Measurements from ENCODE around the gene BRSK2. TPM values are rescaled to one million over a fixed set of nuclear protein-coding genes. Genes with fewer than 3 reads are reported as not detected.
"Not testable (repeated sequence)": the region's sequence is repeated elsewhere in the genome, so short reads cannot be mapped to it uniquely, and the experiment has no call there.

The BRSK2 gene
- total RNA-seq, 1 donor = 0.36 TPM

DNA sequence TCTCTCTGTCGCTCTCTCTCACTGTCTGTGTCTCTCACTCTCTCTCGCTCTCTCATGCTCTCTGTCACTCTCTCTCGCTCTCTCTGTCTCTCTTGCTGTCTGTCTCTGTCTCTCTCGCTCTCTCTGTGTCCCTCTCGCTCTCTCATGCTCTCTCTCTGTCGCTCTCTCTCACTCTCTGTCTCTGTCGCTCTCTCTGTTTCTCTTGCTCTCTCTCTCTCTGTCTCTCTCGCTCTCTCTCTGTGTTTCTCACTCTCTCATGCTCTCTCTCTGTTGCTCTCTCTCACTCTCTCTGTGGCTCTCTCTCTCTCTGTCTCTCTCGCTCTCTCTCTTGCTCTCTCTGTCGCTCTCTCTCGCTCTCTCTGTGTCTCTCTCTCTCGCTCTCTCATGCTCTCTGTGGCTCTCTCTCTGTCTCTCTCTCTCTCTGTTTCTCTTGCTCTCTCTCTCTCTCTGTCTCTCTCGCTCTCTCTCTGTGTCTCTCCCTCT is 33.2 kb upstream of the BRSK2 start:
- H3K4me3 ChIP-seq (ENCODE audit: low read depth, low read length) = no peak overlapping the region
- TF ChIP-seq, protein P1, sequence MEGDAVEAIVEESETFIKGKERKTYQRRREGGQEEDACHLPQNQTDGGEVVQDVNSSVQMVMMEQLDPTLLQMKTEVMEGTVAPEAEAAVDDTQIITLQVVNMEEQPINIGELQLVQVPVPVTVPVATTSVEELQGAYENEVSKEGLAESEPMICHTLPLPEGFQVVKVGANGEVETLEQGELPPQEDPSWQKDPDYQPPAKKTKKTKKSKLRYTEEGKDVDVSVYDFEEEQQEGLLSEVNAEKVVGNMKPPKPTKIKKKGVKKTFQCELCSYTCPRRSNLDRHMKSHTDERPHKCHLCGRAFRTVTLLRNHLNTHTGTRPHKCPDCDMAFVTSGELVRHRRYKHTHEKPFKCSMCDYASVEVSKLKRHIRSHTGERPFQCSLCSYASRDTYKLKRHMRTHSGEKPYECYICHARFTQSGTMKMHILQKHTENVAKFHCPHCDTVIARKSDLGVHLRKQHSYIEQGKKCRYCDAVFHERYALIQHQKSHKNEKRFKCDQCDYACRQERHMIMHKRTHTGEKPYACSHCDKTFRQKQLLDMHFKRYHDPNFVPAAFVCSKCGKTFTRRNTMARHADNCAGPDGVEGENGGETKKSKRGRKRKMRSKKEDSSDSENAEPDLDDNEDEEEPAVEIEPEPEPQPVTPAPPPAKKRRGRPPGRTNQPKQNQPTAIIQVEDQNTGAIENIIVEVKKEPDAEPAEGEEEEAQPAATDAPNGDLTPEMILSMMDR (IDR thresholded peaks at IDR 0.05; ENCODE audit: insufficient read depth, low read length) = no peak
- DNase-seq (ENCODE audit: low read depth) = no peak

DNA sequence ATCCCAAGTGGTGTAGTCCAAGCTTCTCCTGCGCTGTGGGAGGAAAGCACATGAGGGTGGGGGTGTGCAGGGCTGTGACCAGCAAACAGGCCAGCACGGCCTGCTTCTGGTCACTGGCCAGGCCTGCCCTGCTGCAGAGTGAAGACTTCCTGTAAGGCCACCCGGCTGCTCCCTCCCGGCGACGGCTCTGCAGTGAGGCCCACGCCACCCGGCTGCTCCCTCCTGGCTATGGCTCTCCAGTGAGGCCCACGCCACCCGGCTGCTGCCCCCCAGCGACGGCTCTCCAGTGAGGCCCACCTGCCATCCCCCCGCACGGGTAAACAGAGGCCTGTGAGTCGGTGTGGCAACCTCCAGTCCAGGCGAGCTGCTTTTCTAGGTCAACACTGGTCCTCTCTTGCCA is 31.4 kb upstream of the BRSK2 start:
- no peak overlapping the region for H3K4me3 ChIP-seq (ENCODE audit: low read depth, low read length)
- DNase-seq (ENCODE audit: low read depth) = peak; percentile 11
- TF ChIP-seq, protein P1 (IDR thresholded peaks at IDR 0.05; ENCODE audit: insufficient read depth, low read length) = no peak

DNA sequence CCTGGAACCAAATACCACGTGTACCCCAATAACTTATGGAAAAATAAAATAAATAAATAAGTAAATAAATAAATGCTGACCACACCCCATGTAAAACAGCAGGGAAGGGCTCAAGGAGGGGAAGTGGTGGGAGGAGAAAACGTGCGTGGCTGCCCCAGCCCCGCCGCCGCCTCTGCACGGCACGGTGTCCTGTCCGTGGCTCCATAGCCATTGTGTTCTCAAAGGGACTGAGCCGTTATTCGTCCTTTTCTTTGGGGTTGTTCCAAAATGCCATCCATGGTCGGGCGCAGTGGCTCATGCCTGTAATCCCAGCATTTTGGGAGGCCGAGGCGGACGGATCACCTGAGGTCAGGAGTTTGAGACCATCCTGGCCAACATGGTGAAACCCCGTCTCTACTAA is 30.8 kb upstream of the BRSK2 start:
- DNase-seq (ENCODE audit: low read depth); H3K4me3 ChIP-seq (ENCODE audit: low read depth, low read length): not testable (repeated sequence)

DNA sequence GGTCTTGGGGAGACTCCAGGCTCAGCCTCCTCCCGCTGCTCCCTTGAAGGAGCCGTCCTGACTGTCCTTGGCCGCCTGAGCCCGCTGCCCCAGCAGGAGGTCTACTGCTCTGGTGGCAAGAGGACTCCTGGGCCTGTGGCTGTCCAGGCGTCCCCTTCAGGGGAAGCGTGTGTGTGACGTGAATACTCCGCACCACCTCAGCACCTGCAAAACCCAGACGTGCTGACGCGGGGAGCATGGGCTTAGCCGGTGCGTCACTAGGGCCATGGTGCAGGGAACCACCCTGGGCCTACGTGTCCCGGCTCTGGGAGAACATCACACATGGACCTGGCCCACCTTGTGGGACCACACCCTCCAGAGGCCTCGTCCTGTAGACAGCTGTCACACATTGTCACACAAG is 30.2 kb upstream of the BRSK2 start:
- DNase-seq (ENCODE audit: low read depth) = no peak
- no peak overlapping the region for H3K4me3 ChIP-seq (ENCODE audit: low read depth, low read length)
- TF ChIP-seq, protein P1 (IDR thresholded peaks at IDR 0.05; ENCODE audit: insufficient read depth, low read length) = no peak

DNA sequence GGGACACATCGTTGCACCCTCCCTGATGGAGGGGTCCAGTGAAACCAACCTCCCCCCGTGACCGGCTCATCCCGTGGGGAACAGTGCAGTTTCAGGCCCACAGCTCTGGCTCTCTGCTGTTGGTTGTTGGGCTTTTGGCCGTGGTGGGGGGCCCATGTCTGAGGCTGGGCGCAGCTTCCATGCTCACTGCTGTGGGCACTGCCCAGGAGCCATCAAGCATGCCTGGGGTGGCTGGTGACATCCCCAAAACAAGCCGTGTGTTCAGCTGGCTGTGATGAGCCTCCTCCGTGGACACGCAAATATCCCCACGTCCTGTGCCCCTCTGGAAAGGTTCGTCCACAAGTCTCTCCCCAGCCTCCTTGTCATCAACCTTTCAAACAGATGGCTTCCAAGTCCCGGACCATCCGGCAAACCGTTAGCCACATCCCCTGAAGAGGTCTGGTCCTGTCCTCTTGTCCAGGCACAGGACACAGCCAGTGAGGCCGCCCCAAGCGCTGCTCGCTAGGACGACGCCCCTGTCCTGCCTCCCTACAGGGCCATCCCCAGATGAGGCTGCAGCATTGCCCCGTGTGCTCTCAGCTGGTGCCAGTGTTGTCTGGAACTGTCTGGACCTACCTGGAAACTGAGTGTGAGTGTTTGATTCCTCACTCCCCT is 29.4 kb upstream of the BRSK2 start:
- TF ChIP-seq, protein P1 (IDR thresholded peaks at IDR 0.05; ENCODE audit: insufficient read depth, low read length) = no peak
- no peak for DNase-seq (ENCODE audit: low read depth)
- no peak overlapping the region for H3K4me3 ChIP-seq (ENCODE audit: low read depth, low read length)

DNA sequence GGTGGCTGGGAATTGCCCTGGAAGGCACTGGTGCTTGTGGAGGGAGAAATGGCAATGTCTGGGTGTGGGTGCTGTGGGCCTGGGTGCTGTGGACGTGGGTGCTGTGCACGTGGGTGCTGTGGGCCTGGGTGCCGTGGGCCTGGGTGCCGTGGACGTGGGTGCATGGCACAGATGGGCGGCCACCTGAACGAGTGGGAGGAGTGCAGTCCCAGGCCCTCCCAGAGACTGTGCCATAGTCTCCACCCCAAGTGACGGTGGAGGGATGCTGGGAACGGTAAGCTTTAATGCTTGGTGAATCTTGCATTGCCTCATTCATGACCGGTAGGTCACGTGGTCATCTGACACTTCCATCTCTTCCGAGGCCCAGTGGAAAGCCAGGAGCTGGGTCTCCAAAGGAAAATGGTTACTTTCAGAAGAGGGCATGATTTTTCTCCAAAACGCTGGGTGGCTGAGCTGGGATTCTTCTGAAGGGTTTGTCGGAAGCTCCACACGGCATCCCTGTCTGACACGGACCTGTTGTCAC is 28.8 kb upstream of the BRSK2 start:
- DNase-seq (ENCODE audit: low read depth) = no peak
- TF ChIP-seq, protein P1 (IDR thresholded peaks at IDR 0.05; ENCODE audit: insufficient read depth, low read length) = no peak

DNA sequence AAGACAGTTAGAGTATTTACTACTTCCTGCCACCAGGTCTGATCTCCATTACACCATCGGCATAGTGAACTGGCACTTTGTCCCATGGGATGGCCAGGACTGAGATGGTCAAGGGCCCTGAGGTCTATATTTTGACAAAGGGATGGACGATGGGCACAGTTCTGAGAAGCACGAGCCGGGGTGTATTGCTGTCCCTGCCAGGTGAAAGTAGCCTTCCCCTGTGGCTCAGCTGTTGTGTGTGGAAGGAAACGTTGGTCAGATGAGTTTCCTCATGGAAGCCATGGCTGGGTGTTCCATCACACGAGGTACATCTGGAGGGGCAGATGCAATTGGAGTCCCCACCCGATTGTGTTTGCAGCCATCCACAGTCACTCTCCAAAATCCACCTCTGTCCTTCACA is 27.9 kb upstream of the BRSK2 start:
- H3K4me3 ChIP-seq (ENCODE audit: low read depth, low read length) = no peak overlapping the region
- no peak for DNase-seq (ENCODE audit: low read depth)
- TF ChIP-seq, protein P1 (IDR thresholded peaks at IDR 0.05; ENCODE audit: insufficient read depth, low read length) = no peak

More for the DNA sequence above, 28.8 kb upstream of the BRSK2 start:
- H3K4me3 ChIP-seq (ENCODE audit: low read depth, low read length) = no peak overlapping the region
